Activated CD8-positive, alpha-beta memory T cell treated with anti-CD3 and anti-CD28 coated beads, Interleukin-2, amount 50 U/mL, for 24 hours (primary cell): ENCODE measurements around the gene PLD6.
"Not testable (repeated sequence)": the region's sequence is repeated elsewhere in the genome, so short reads cannot be mapped to it uniquely, and the experiment has no call there.

Experiments
- DNase-seq: peaks from one replicate; pipeline ENCODE4 v3.0.0-alpha.2; 2020; ENCODE audit errors: extremely low read depth

Gene PLD6

GRCh38 chr17:17177176-17177575, 29.0 kb downstream of the PLD6 start:
- DNase-seq: no peak

- no peak for DNase-seq
Measured at GRCh38 chr17:17176341-17176740, 29.8 kb downstream of the PLD6 start.

GRCh38 chr17:17175917-17176316, 30.2 kb downstream of the PLD6 start:
- no peak for DNase-seq

- no peak for DNase-seq
Measured at GRCh38 chr17:17175340-17175739, 30.8 kb downstream of the PLD6 start.

- no peak for DNase-seq
Measured at GRCh38 chr17:17173921-17174320, 32.2 kb downstream of the PLD6 start.

- DNase-seq: no peak
Measured at GRCh38 chr17:17172990-17173389, 33.1 kb downstream of the PLD6 start.

- DNase-seq: no peak
Measured at GRCh38 chr17:17172001-17172939, 33.9 kb downstream of the PLD6 start.

- no peak for DNase-seq
Measured at GRCh38 chr17:17171186-17171585, 34.9 kb downstream of the PLD6 start.

GRCh38 chr17:17170346-17170985, 35.7 kb downstream of the PLD6 start:
- no peak for DNase-seq

GRCh38 chr17:17169396-17169795, 36.7 kb downstream of the PLD6 start:
- no peak for DNase-seq

GRCh38 chr17:17168401-17168800, 37.7 kb downstream of the PLD6 start:
- DNase-seq: no peak

- no peak for DNase-seq
Measured at GRCh38 chr17:17167986-17168385, 38.1 kb downstream of the PLD6 start.

- no peak for DNase-seq
Measured at GRCh38 chr17:17167356-17167755, 38.8 kb downstream of the PLD6 start.

GRCh38 chr17:17166446-17166845, 39.7 kb downstream of the PLD6 start:
- DNase-seq: no peak

- DNase-seq: no peak
Measured at GRCh38 chr17:17165666-17166308, 40.3 kb downstream of the PLD6 start.

GRCh38 chr17:17164676-17165075, 41.5 kb downstream of the PLD6 start:
- no peak for DNase-seq

- no peak for DNase-seq
Measured at GRCh38 chr17:17164156-17164555, 42.0 kb downstream of the PLD6 start.

- no peak for DNase-seq
Measured at GRCh38 chr17:17161759-17162158, 44.4 kb downstream of the PLD6 start.

GRCh38 chr17:17161121-17161520, 45.0 kb downstream of the PLD6 start:
- no peak for DNase-seq

- DNase-seq: no peak
Measured at GRCh38 chr17:17159571-17159970, 46.6 kb downstream of the PLD6 start.

- not testable (repeated sequence) for DNase-seq
Measured at GRCh38 chr17:17158506-17158905, 47.6 kb downstream of the PLD6 start.

GRCh38 chr17:17157041-17157440, 49.1 kb downstream of the PLD6 start:
- no peak for DNase-seq

- DNase-seq: no peak
Measured at GRCh38 chr17:17156511-17156910, 49.6 kb downstream of the PLD6 start.
